Motor neuron (in vitro differentiated cells): Measurements from ENCODE around the gene OR13H1. TPM values are rescaled to one million over a fixed set of nuclear protein-coding genes. Genes with fewer than 3 reads are reported as not detected.
"Not testable (repeated sequence)": the region's sequence is repeated elsewhere in the genome, so short reads cannot be mapped to it uniquely, and the experiment has no call there.

Experiments
- ATAC-seq, 8 experiments: fragments of 200-7000 bp; cut with Tn5 transposase; replicated peaks in 6 of 8; 2 replicates each; pipeline ENCODE4 v1.8.0; 2021; ENCODE audit warnings: mild to moderate bottlenecking in 8 of 8, moderate library complexity in 8 of 8
- H3K27ac ChIP-seq, 2 donors: fragments of 250-450 bp; sonication (Bioruptor Pico); 2 replicates each; pipeline ENCODE4 v1.9.0; 2021; ENCODE audit warnings: antibody characterized with exemption in 2 of 2, mild to moderate bottlenecking in 2 of 2, moderate library complexity in 1 of 2
- H3K4me1 ChIP-seq, 2 donors: fragments of 250-450 bp; sonication (Bioruptor Pico); replicated peaks in 1 of 2; 2 replicates each; pipeline ENCODE4 v1.6.1; 2021; ENCODE audit warnings: antibody characterized with exemption in 2 of 2, mild to moderate bottlenecking in 2 of 2, moderate library complexity in 1 of 2
- H3K4me3 ChIP-seq, 5 donors: fragments of 250-450 bp; sonication (Bioruptor Pico); 2 replicates each; pipeline ENCODE4 v1.9.0; 2021; ENCODE audit warnings: antibody characterized with exemption in 5 of 5, mild to moderate bottlenecking in 5 of 5, moderate library complexity in 4 of 5
- WGBS, 10 experiments: fragments of 450-650 bp; shearing (Covaris generic); methylation state at CpG; one replicate each; pipeline ENCODE4 v1.0.0; 2022; 5-methylcytosine and 5-hydroxymethylcytosine counted together
- in situ Hi-C, 9 experiments: fragments of 400-800 bp; cut with MboI; loops; one replicate each; pipeline ENCODE4 v1.15.0; 2021; ENCODE audit warnings: low sequenced_read_pairs in 9 of 9, low pct_unique_long_range_greater_than_20kb in 2 of 9; ENCODE audit not compliant: unreplicated experiment in 9 of 9
- total RNA-seq, 8 experiments: library from RNA; unstranded; fragments of 300-600 nt; gene quantifications; 2 replicates each; pipeline versions ENCODE4 v1.2.3 to v1.2.4, GENCODE V29; 2022

The OR13H1 gene
- total RNA-seq: 1 to 10 TPM in 4 of 8 experiments, under 1 TPM in 2, not detected in 2; 0.33 to 1.6 (median 1.2) TPM

GRCh38 chrX:131543774-131544173 is at the start of gene OR13H1:
Gene OR13H1 (plus strand): TSS chrX:131544074. CDS start chrX:131544074, 0 bp downstream.
- Histone ChIP-seq H3K4me1 (no peaks in the 10 kb centered on the region), H3K27ac (no peak within 1 kb of the TSS), H3K4me3 (no peak within 1 kb of the TSS)
- 38 to 100% methylated on average over 1 of the region's 1 CpG; no CpG with 5 or more reads in 8 of the 10 experiments for WGBS, 10 experiments
- ATAC-seq: no peak
- in situ Hi-C loops: no loop called here

DNA sequence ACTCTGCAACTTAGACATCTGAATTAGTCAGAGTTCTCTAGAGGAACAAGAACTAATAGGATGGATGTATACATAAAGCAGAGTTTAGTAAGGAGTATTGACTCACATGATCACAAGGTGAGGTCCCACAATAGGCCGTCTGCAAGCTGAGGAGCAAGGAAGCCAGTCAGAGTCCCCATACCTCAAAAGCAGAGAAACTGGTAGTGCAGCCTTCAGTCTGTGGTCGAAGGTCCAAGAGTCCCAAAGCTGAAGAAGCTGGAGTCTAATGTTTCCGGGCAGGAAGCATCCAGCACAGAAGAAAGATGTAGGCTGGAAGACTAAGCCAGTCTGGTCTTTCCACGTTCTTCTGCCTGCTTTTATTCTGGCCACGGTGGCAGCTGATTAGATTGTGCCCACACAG is 42.3 kb upstream of the OR13H1 start:
- H3K27ac ChIP-seq, ATAC-seq, H3K4me3 ChIP-seq, in situ Hi-C loops, H3K4me1 ChIP-seq: not testable (repeated sequence)
- WGBS, 10 experiments: 0 to 60% (median 6%) methylated on average over 1 of the region's 5 CpGs; no CpG with 5 or more reads in 6 of the 10 experiments

- no peak overlapping the region for H3K4me3 ChIP-seq
- whole genome bisulfite sequencing, 10 experiments: 0 to 40% (median 0%) methylated on average over 1 to 2 of the region's 9 CpGs; no CpG with 5 or more reads in 7 of the 10 experiments
- H3K27ac ChIP-seq: no peak overlapping the region
- ATAC-seq: no peak
- no peaks in the 10 kb centered on the region for H3K4me1 ChIP-seq
- in situ Hi-C loops: no loop called here
These were observed 30.5 kb upstream of the OR13H1 start for GRCh38 chrX:131513159-131513914.

DNA sequence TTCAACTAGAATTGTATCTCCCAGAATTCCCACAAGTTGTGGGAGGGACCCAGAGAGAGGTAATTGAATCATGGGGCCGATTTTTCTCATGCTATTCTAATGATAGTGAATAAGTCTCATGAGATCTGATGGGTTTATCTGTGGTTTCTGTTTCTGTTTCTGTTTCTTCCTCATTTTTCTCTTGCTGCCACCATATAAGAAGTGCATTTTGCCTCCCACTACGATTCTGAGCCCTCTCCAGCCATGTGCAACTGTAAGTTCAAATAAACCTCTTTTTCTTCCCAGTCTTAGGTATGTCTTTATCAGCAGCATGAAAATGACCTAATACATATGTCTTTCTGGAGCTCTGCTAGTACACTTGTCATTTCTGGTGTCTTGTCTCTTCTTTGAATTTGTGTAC is 22.1 kb upstream of the OR13H1 start:
- no peak overlapping the region for H3K4me3 ChIP-seq
- H3K27ac ChIP-seq: no peak overlapping the region
- H3K4me1 ChIP-seq: no peaks in the 10 kb centered on the region
- ATAC-seq: no peak
- WGBS, 10 experiments: 58 to 100% (median 90%) methylated on average over 1 to 2 of the region's 2 CpGs; no CpG with 5 or more reads in 5 of the 10 experiments
- in situ Hi-C loops: no loop called here

DNA sequence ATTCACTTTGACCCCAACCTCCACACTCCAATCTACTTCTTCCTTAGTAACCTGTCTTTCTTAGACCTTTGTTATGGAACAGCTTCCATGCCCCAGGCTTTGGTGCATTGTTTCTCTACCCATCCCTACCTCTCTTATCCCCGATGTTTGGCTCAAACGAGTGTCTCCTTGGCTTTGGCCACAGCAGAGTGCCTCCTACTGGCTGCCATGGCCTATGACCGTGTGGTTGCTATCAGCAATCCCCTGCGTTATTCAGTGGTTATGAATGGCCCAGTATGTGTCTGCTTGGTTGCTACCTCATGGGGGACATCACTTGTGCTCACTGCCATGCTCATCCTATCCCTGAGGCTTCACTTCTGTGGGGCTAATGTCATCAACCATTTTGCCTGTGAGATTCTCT is 344 bp downstream of the OR13H1 start:
- in situ Hi-C loops: no loop called here
- no peak overlapping the region for H3K27ac ChIP-seq
- H3K4me1 ChIP-seq: no peaks in the 10 kb centered on the region
- 0 to 80% methylated on average over 1 to 3 of the region's 4 CpGs; no CpG with 5 or more reads in 8 of the 10 experiments for WGBS, 10 experiments
- ATAC-seq: no peak
- no peak overlapping the region for H3K4me3 ChIP-seq

DNA sequence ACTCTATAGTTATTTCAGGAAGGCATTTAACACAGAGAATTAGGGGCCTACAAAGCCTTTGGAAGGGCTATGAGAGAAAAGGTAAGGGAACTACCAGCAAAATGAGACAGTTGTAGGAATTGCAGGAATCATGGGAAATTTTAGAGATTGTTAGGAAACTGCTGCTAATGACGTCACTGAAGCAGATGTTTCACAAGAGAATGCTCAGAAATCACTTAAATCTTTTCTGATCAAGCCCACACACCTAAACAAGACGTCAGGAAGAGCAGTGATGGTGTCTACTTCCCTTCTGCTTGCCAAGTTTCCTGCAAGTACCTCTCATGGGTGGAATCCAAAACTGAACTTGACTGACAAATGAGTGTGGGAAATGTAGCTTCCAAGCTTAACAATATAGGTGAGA is 5.1 kb downstream of the OR13H1 start:
- ATAC-seq: no peak
- in situ Hi-C loops: no loop called here
- no peak overlapping the region for H3K27ac ChIP-seq
- 0 to 44% (median 40%) methylated on average over 1 to 2 of the region's 2 CpGs; no CpG with 5 or more reads in 7 of the 10 experiments for WGBS, 10 experiments
- H3K4me3 ChIP-seq: no peak overlapping the region
- no peaks in the 10 kb centered on the region for H3K4me1 ChIP-seq

- not testable (repeated sequence) for ATAC-seq
These were observed 8.6 kb downstream of the OR13H1 start for GRCh38 chrX:131552453-131552852.

GRCh38 chrX:131558562-131558961 is 14.7 kb downstream of the OR13H1 start:
- Histone ChIP-seq H3K4me3 (no peak overlapping the region), H3K4me1 (no peaks in the 10 kb centered on the region), H3K27ac (no peak overlapping the region)
- 0 to 100% (median 65%) methylated on average over 1 to 4 of the region's 4 CpGs; no CpG with 5 or more reads in 4 of the 10 experiments for WGBS, 10 experiments
- ATAC-seq: no peak
- in situ Hi-C loops: no loop called here

More at GRCh38 chrX:131552453-131552852, 8.6 kb downstream of the OR13H1 start:
- H3K27ac ChIP-seq, in situ Hi-C loops, H3K4me1 ChIP-seq, H3K4me3 ChIP-seq: not testable (repeated sequence)
- 0 to 60% (median 0%) methylated on average over 1 to 2 of the region's 10 CpGs; no CpG with 5 or more reads in 6 of the 10 experiments for WGBS, 10 experiments

DNA sequence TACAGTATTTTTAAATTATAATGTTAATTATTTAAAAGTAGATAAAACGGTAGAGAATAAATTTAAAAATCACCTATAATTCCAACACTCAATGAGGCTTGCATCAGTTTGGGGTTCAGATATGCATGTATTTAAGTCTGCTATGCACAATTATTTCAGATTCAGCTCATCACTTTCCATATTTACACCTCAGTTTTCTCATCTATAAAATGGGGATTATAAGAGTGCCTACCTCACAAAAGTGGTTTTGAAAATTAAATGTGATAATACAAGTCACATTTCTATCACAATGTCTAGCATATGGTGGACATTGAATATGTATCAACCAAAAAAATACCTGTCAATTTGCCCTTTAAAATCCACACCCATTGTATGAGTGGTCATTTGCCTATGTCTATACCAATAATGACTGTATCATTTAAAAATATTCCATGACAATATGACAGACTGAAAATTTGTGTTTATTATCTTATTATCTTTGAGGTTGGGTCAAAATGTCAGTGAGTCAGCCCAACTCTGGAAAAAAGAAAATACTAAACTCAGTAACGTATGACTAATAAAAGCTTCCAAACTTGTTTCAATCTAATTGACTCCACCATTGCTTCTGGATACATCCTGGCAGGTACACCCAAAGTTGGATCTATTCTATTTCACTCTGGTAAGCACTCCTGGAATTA is 20.8 kb downstream of the OR13H1 start:
- H3K27ac ChIP-seq: no peak overlapping the region
- no peaks in the 10 kb centered on the region for H3K4me1 ChIP-seq
- ATAC-seq: no peak
- H3K4me3 ChIP-seq: no peak overlapping the region
- 0 to 100% (median 79%) methylated on average over 1 to 2 of the region's 2 CpGs; no CpG with 5 or more reads in 6 of the 10 experiments for WGBS, 10 experiments
- in situ Hi-C loops: no loop called here

DNA sequence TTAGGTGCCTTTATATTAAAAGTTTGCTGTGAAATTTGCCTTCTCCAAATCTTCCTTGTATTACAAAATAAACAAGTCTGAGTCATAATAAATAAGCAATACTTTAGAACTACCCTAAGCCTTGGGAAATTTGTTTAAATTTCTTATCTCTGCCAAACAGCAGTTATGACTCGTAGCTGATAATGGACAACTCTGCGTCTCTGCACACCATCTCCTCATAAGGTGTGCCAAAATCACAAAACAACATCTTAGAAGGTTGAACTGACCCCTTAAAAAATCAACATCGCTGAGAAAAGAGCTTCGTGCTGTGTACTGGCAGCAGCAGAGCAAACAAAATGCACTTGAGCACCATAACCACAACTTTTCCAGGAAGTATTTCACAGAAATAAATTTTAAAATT is 22.0 kb downstream of the OR13H1 start:
- H3K27ac ChIP-seq: no peak overlapping the region
- H3K4me1 ChIP-seq: no peaks in the 10 kb centered on the region
- in situ Hi-C loops: no loop called here
- no peak overlapping the region for H3K4me3 ChIP-seq
- 0 to 100% (median 15%) methylated on average over 1 to 4 of the region's 4 CpGs; no CpG with 5 or more reads in 4 of the 10 experiments for WGBS, 10 experiments
- ATAC-seq: no peak

DNA sequence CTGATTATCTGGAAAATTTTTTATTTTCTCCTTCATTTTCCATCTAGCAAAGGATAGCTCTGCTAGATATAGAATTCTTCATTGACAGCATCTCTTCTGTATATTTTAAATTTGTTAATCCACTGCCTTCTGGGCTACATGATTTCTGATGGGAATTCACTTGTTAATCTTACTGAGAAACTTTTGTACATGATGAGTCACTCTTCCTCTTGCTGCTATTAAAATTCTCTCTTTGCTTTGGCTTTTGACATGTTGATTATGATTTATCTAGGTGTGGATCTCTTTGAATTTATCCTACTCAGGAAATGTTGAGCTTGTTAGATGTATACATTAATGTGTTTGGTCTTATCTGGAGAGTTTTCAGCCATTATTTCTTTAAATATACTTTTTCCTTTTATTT is 27.5 kb downstream of the OR13H1 start:
- no peak overlapping the region for H3K27ac ChIP-seq
- in situ Hi-C loops: no loop called here
- no peak for ATAC-seq

DNA sequence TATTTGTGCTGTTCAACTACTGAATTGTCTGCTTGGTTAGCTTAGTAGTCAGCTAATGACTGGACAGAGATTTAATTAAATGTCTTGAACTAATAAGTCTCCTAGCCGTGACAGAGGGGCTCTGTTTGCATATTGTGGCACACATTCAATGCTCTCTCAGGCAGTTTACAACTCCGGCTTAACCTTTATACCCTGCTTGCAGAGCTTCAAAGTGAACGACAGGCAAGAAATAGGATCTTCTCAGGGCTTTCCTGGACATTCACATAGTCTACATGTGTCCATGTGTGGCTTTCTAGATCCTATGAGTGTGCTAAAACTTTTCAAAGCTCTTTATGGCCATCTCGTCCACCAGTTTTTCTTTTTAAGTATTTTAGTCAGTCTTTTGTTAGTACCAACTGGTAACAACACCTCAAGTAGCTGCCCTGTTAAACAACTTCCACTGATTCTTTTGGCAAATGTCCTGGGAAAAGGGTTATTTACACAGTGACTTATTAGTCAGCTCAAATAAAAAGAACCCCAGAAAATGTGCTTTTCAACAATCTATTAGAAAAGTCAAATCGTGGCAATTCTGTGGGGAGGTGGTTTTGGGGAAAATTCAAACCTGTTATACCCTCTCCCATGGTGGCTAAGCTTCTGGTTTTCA is 28.6 kb downstream of the OR13H1 start:
- WGBS, 10 experiments: 0 to 83% (median 21%) methylated on average over 1 to 5 of the region's 5 CpGs; no CpG with 5 or more reads in 4 of the 10 experiments
- H3K27ac ChIP-seq: no peak overlapping the region
- in situ Hi-C loops: no loop called here
- no peak overlapping the region for H3K4me3 ChIP-seq
- H3K4me1 ChIP-seq: no peaks in the 10 kb centered on the region
- no peak for ATAC-seq

More for the DNA sequence above, 27.5 kb downstream of the OR13H1 start:
- H3K4me1 ChIP-seq: no peaks in the 10 kb centered on the region
- H3K4me3 ChIP-seq: no peak overlapping the region

DNA sequence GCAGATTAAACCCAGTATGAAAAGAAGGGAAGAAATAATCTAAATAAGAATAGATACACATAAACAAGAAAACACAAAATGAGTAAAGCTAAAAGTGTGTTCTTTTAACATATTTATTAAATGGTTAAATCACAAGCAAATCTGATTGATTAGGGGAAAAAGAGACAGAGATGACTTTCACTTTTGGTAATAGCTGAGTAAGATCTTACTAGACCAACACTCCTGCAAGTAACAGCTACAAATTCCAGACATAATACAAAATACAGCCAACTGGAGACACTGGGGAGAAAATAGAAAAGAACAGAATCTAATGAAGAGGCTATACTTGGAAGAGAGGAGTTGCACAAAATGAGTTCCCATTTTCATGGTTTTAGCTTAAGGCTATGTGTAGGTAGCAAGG is 33.5 kb downstream of the OR13H1 start:
- H3K4me3 ChIP-seq: peak overlapping the region; percentile 44 to 69 (median 52)
- H3K4me1 ChIP-seq: no peaks in the 10 kb centered on the region
- peak overlapping the region; percentile 93 to 95 for H3K27ac ChIP-seq
- in situ Hi-C loops: no loop called here
- no peak for ATAC-seq
